IMR-90 (cell line): ENCODE data around the gene BEAN1. TPM values are rescaled to one million over a fixed set of nuclear protein-coding genes. Genes with fewer than 3 reads are reported as not detected.

ENCODE experiments used
- ATAC-seq: fragments of 200-7000 bp; cut with Tn5 transposase; 2 replicates; pipeline ENCODE4 v1.9.1; 2020; ENCODE audit warnings: low read depth, mild to moderate bottlenecking, moderate library complexity
- BruUV-seq: library from RNA; stranded (reverse); fragments of 400-500 nt; replicated peaks from 2 replicates; lab custom pipeline; 2021; lab: Mats Ljungman, UMichigan
- CTCF ChIA-PET: fragments of 300-600 bp; formaldehyde crosslinking; extraction: SDS; loops from one replicate; lab custom pipeline; 2021; ENCODE audit warnings: antibody characterized with exemption; lab: Yijun Ruan, JAX
- POLR2A ChIA-PET: fragments of 300-600 bp; sonication (Branson Sonifier 250); formaldehyde crosslinking; loops from one replicate; lab custom pipeline; 2022; ENCODE audit warnings: antibody characterized with exemption; ENCODE audit not compliant: unreplicated experiment; lab: Charles Lee
- DNase-seq: peaks from one replicate; pipeline ENCODE4 v3.0.0; 2013
- H2AFZ ChIP-seq: replicated peaks from 2 replicates; pipeline ENCODE3; 2013; ENCODE audit warnings: low read length, mild to moderate bottlenecking; ENCODE audit not compliant: poor library complexity
- H2AK5ac ChIP-seq: 2 replicates; pipeline ENCODE4 v1.6.1; 2013; ENCODE audit warnings: low read depth, low read length, inconsistent platforms
- H2AK9ac ChIP-seq: replicated peaks from 2 replicates; pipeline ENCODE3; 2013; ENCODE audit warnings: mild to moderate bottlenecking, low read depth, low read length, moderate library complexity; ENCODE audit not compliant: poor library complexity
- H2BK120ac ChIP-seq: 2 replicates; pipeline ENCODE4 v1.6.1; 2013; ENCODE audit warnings: low read depth, low read length, inconsistent platforms
- H2BK15ac ChIP-seq: 3 replicates; pipeline ENCODE4 v1.6.1; 2013; ENCODE audit warnings: low read depth, low read length, inconsistent platforms
- H2BK20ac ChIP-seq: 2 replicates; pipeline ENCODE4 v1.6.1; 2013; ENCODE audit warnings: low read depth, mild to moderate bottlenecking, inconsistent platforms, low read length, moderate library complexity
- H2BK5ac ChIP-seq: 2 replicates; pipeline ENCODE4 v1.6.1; 2013; ENCODE audit warnings: mild to moderate bottlenecking, low read depth, low read length, inconsistent platforms; ENCODE audit not compliant: poor library complexity, severe bottlenecking
- H3K14ac ChIP-seq: replicated peaks from 2 replicates; pipeline ENCODE4 v1.6.1; 2013; ENCODE audit warnings: low read depth, low read length, inconsistent platforms
- H3K18ac ChIP-seq: 2 replicates; pipeline ENCODE4 v1.6.1; 2013; ENCODE audit warnings: low read depth, low read length, control low read depth
- H3K23ac ChIP-seq: 2 replicates; pipeline ENCODE4 v1.6.1; 2013; ENCODE audit warnings: low read depth, low read length, inconsistent platforms
- H3K27ac ChIP-seq: 2 replicates; pipeline ENCODE4 v1.5.1; 2013; ENCODE audit warnings: mild to moderate bottlenecking, control low read depth, low read length; ENCODE audit not compliant: insufficient read depth
- H3K27me3 ChIP-seq: 2 replicates; pipeline ENCODE4 v1.6.1; 2013; ENCODE audit warnings: low read length; ENCODE audit not compliant: control insufficient read depth, insufficient read depth
- H3K36me3 ChIP-seq: 2 replicates; pipeline ENCODE4 v1.6.1; 2013; ENCODE audit warnings: low read length, mixed read lengths; ENCODE audit not compliant: control insufficient read depth, insufficient read depth
- H3K4ac ChIP-seq: 2 replicates; pipeline ENCODE4 v1.6.1; 2013; ENCODE audit warnings: low read depth, low read length, inconsistent platforms
- H3K4me1 ChIP-seq: 2 replicates; pipeline ENCODE4 v1.6.1; 2013; ENCODE audit warnings: low read length, mixed read lengths; ENCODE audit not compliant: control insufficient read depth, insufficient read depth
- H3K4me2 ChIP-seq: 2 replicates; pipeline ENCODE4 v1.6.1; 2013; ENCODE audit warnings: low read depth, mild to moderate bottlenecking, control low read depth, low read length, moderate library complexity
- H3K4me3 ChIP-seq: 2 replicates; pipeline ENCODE4 v1.5.1; 2013; ENCODE audit warnings: low read depth, mild to moderate bottlenecking, control low read depth, low read length, moderate library complexity; ENCODE audit not compliant: insufficient read depth
- H3K56ac ChIP-seq: 2 replicates; pipeline ENCODE4 v1.6.1; 2013; ENCODE audit warnings: low read length, inconsistent platforms; ENCODE audit not compliant: insufficient read depth; ENCODE audit errors: extremely low read depth
- H3K79me1 ChIP-seq, 2 experiments: 2 replicates each; pipeline ENCODE4 v1.6.1; 2013; ENCODE audit warnings: low read length in 2 of 2, inconsistent platforms in 1 of 2, low read depth in 1 of 2
- H3K9ac ChIP-seq: 2 replicates; pipeline ENCODE4 v1.6.1; 2013; ENCODE audit warnings: low read depth, low read length, control low read depth
- H3K9me1 ChIP-seq: 2 replicates; pipeline ENCODE4 v1.6.1; 2013; ENCODE audit warnings: low read length, inconsistent platforms; ENCODE audit not compliant: insufficient read depth
- H3K9me3 ChIP-seq: 2 replicates; pipeline ENCODE4 v1.6.1; 2013; ENCODE audit warnings: low read length; ENCODE audit not compliant: control insufficient read depth, insufficient read depth
- H4K20me1 ChIP-seq: 2 replicates; pipeline ENCODE4 v1.6.1; 2013; ENCODE audit warnings: low read length, inconsistent platforms; ENCODE audit not compliant: insufficient read depth
- H4K5ac ChIP-seq: 2 replicates; pipeline ENCODE4 v1.6.1; 2013; ENCODE audit warnings: mild to moderate bottlenecking, low read depth, low read length, control low read depth
- H4K8ac ChIP-seq, 2 experiments: 2 replicates each; pipeline ENCODE4 v1.6.1; 2013; ENCODE audit warnings: low read depth in 2 of 2, low read length in 2 of 2, control low read depth in 1 of 2, inconsistent platforms in 1 of 2
- H4K91ac ChIP-seq: 2 replicates; pipeline ENCODE4 v1.6.1; 2013; ENCODE audit warnings: low read depth, low read length, inconsistent platforms; ENCODE audit not compliant: insufficient read depth
- BHLHE40 ChIP-seq: fragments of 150-350 bp; IDR thresholded peaks from 2 replicates; pipeline ENCODE4 v1.6.1; 2016; ENCODE audit warnings: mild to moderate bottlenecking, low read depth, low read length
- CEBPB ChIP-seq: IDR thresholded peaks from 2 replicates; pipeline ENCODE4 v1.6.1; 2012; ENCODE audit warnings: low read depth, low read length, improper control_type of control experiment
- CHD1 ChIP-seq: IDR thresholded peaks from 2 replicates; pipeline ENCODE4 v1.6.1; 2012; ENCODE audit warnings: low read depth, low read length, improper control_type of control experiment
- FOS ChIP-seq: fragments of 150-350 bp; IDR thresholded peaks from 2 replicates; pipeline ENCODE4 v1.6.1; 2016; ENCODE audit warnings: low read depth, low read length
- MAFK ChIP-seq: IDR thresholded peaks from 2 replicates; pipeline ENCODE4 v1.6.1; 2012; ENCODE audit warnings: low read depth, low read length, improper control_type of control experiment
- MAZ ChIP-seq: IDR thresholded peaks from 2 replicates; pipeline ENCODE4 v1.6.1; 2012; ENCODE audit warnings: low read depth, mild to moderate bottlenecking, low read length, improper control_type of control experiment, moderate library complexity, borderline replicate concordance
- MXI1 ChIP-seq: IDR thresholded peaks from 2 replicates; pipeline ENCODE4 v1.6.1; 2012; ENCODE audit warnings: low read depth, mild to moderate bottlenecking, low read length, moderate library complexity, borderline replicate concordance
- NFE2L2 ChIP-seq: fragments of 150-350 bp; IDR thresholded peaks from 2 replicates; pipeline ENCODE4 v1.6.1; 2016; ENCODE audit warnings: low read depth, mild to moderate bottlenecking, low read length
- POLR2A ChIP-seq: IDR thresholded peaks from 2 replicates; pipeline ENCODE4 v1.6.1; 2012; ENCODE audit warnings: mild to moderate bottlenecking, low read depth, low read length
- RAD21 ChIP-seq: IDR thresholded peaks from 2 replicates; pipeline ENCODE4 v1.6.1; 2012; ENCODE audit warnings: low read length, improper control_type of control experiment
- RCOR1 ChIP-seq: IDR thresholded peaks from 2 replicates; pipeline ENCODE4 v1.6.1; 2012; ENCODE audit warnings: mild to moderate bottlenecking, low read length, improper control_type of control experiment; ENCODE audit not compliant: insufficient replicate concordance
- RFX5 ChIP-seq: IDR thresholded peaks from 2 replicates; pipeline ENCODE4 v1.8.0; 2012; ENCODE audit warnings: low read depth, mild to moderate bottlenecking, low read length, moderate library complexity
- SMC3 ChIP-seq: fragments of 150-350 bp; IDR thresholded peaks from 2 replicates; pipeline ENCODE4 v1.6.1; 2016; ENCODE audit warnings: low read depth, mild to moderate bottlenecking, antibody characterized with exemption, low read length, moderate library complexity
- WGBS, 2 experiments: methylation state at CpG; one replicate each; pipeline versions ENCODE4 v1.1.5 to v1.1.7; 2013; ENCODE audit warnings: missing lambda C conversion rate in 2 of 2; ENCODE audit not compliant: insufficient read length in 1 of 2; ENCODE audit errors: extremely low coverage in 2 of 2; 5-methylcytosine and 5-hydroxymethylcytosine counted together
- dilution Hi-C: fragments of 300-500 bp; cut with HindIII; formaldehyde crosslinking; loops from one replicate; pipeline ENCODE4 v1.14.3; 2018; ENCODE audit warnings: low sequenced_read_pairs; ENCODE audit not compliant: unreplicated experiment
- in situ Hi-C: fragments of 300-500 bp; cut with MboI; formaldehyde crosslinking; loops from 3 replicates; pipeline ENCODE4 v1.14.3; 2019; ENCODE audit warnings: low sequenced_read_pairs, inconsistent platforms, mixed read lengths
- intact Hi-C: fragments of 100-400 bp; cut with micrococcal nuclease; formaldehyde crosslinking; loops from 2 replicates; pipeline ENCODE4 v1.10.0; 2022
- polyA plus RNA-seq, 3 experiments: library from polyadenylated mRNA; depleted of rRNA; stranded (reverse); fragments of >200 nt; gene quantifications; 2 replicates each; pipeline ENCODE4 v1.2.3, GENCODE V29; 2012; ENCODE audit warnings: low replicate concordance in 1 of 3
- total RNA-seq: library from RNA; depleted of rRNA; stranded (reverse); fragments of >200 nt; gene quantifications from 2 replicates; pipeline ENCODE4 v1.2.3, GENCODE V29; 2012
- TF ChIP-seq, protein P1 (sequence below): conservative IDR thresholded peaks from 2 replicates; pipeline ENCODE4 v1.5.1; 2012; ENCODE audit warnings: mild to moderate bottlenecking, low read depth, low read length, improper control_type of control experiment
- TF ChIP-seq, protein P2 (sequence below): fragments of 150-350 bp; IDR thresholded peaks from 2 replicates; pipeline ENCODE4 v1.6.1; 2016; ENCODE audit warnings: low read depth, mild to moderate bottlenecking, low read length, moderate library complexity, borderline replicate concordance
- TF ChIP-seq, protein P3 (sequence below): fragments of 150-350 bp; IDR thresholded peaks from 2 replicates; pipeline ENCODE4 v1.6.1; 2017; ENCODE audit warnings: mild to moderate bottlenecking, antibody characterized with exemption, low read length, low read depth

BEAN1 gene
- total and polyA plus RNA-seq, 2 of the 4 experiments (the other 2 are of a cell fraction): not detected

DNA sequence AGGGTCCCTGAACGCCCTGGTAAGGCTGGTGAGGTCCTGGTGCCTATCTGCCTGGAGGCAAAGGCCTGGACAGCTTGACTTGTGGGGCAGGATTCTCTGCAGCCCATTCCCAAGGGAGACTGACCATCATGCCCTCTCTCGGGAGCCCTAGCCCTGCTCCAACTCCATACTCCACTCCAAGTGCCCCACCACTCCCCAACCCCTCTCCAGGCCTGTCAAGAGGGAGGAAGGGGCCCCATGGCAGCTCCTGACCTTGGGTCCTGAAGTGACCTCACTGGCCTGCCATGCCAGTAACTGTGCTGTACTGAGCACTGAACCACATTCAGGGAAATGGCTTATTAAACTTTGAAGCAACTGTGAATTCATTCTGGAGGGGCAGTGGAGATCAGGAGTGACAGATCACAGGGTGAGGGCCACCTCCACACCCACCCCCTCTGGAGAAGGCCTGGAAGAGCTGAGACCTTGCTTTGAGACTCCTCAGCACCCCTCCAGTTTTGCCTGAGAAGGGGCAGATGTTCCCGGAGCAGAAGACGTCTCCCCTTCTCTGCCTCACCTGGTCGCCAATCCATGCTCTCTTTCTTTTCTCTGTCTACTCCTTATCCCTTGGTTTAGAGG is 23.5 kb upstream of the BEAN1 start:
- H3K14ac ChIP-seq: no peak overlapping the region
- no peak overlapping the region for H2BK120ac ChIP-seq
- H2BK5ac ChIP-seq: no peak overlapping the region
- H2AK9ac ChIP-seq: no peak overlapping the region
- no peak overlapping the region for H3K4me2 ChIP-seq
- TF ChIP-seq RFX5 (no peak), BHLHE40 (no peak), MAFK (no peak), MXI1 (no peak), RCOR1 (no peak), CHD1 (no peak), RAD21 (no peak), POLR2A (no peak), CEBPB (no peak), MAZ (no peak), SMC3 (no peak), NFE2L2 (no peak), FOS (no peak)
- TF ChIP-seq, protein P1, sequence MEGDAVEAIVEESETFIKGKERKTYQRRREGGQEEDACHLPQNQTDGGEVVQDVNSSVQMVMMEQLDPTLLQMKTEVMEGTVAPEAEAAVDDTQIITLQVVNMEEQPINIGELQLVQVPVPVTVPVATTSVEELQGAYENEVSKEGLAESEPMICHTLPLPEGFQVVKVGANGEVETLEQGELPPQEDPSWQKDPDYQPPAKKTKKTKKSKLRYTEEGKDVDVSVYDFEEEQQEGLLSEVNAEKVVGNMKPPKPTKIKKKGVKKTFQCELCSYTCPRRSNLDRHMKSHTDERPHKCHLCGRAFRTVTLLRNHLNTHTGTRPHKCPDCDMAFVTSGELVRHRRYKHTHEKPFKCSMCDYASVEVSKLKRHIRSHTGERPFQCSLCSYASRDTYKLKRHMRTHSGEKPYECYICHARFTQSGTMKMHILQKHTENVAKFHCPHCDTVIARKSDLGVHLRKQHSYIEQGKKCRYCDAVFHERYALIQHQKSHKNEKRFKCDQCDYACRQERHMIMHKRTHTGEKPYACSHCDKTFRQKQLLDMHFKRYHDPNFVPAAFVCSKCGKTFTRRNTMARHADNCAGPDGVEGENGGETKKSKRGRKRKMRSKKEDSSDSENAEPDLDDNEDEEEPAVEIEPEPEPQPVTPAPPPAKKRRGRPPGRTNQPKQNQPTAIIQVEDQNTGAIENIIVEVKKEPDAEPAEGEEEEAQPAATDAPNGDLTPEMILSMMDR: no peak
- TF ChIP-seq, protein P2, sequence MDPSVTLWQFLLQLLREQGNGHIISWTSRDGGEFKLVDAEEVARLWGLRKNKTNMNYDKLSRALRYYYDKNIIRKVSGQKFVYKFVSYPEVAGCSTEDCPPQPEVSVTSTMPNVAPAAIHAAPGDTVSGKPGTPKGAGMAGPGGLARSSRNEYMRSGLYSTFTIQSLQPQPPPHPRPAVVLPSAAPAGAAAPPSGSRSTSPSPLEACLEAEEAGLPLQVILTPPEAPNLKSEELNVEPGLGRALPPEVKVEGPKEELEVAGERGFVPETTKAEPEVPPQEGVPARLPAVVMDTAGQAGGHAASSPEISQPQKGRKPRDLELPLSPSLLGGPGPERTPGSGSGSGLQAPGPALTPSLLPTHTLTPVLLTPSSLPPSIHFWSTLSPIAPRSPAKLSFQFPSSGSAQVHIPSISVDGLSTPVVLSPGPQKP: no peak
- TF ChIP-seq, protein P3, sequence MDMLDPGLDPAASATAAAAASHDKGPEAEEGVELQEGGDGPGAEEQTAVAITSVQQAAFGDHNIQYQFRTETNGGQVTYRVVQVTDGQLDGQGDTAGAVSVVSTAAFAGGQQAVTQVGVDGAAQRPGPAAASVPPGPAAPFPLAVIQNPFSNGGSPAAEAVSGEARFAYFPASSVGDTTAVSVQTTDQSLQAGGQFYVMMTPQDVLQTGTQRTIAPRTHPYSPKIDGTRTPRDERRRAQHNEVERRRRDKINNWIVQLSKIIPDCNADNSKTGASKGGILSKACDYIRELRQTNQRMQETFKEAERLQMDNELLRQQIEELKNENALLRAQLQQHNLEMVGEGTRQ: no peak
- no peak overlapping the region for H2AK5ac ChIP-seq
- no peak overlapping the region for H3K4me3 ChIP-seq
- H3K4me1 ChIP-seq: peaks cover 5% of the 10 kb centered on the region
- peaks cover 30% of the 10 kb centered on the region for H3K27me3 ChIP-seq
- CTCF ChIA-PET: no interaction called here
- peaks cover 2% of the 10 kb centered on the region; the same call in 1 of the 2 replicates for H3K9me3 ChIP-seq
- WGBS, 2 experiments: no CpG with 5 or more reads among the region's 5 CpGs
- no peak overlapping the region for H4K8ac ChIP-seq
- H2BK20ac ChIP-seq: no peak overlapping the region
- no peak overlapping the region for H2BK15ac ChIP-seq
- no peaks in the 10 kb centered on the region for H4K20me1 ChIP-seq
- DNase-seq (no peak), ATAC-seq (no peak)
- POLR2A ChIA-PET: no interaction called here
- H2AFZ ChIP-seq: no peak overlapping the region
- BruUV-seq: no TSS peak
- in situ Hi-C loops (loop anchor here (10.0 kb wide), 1 partner anchor 461 kb away; no protein-coding TSS in a partner anchor), intact Hi-C loops (loop anchor here (2.0 to 10.0 kb wide), 2 partner anchors 341 to 465 kb away; no protein-coding TSS in a partner anchor), dilution Hi-C loops (no loop called here)
- H3K9me1 ChIP-seq: peaks cover 2% of the 10 kb centered on the region; the same call in 1 of the 2 replicates
- H3K23ac ChIP-seq: no peak overlapping the region
- H3K18ac ChIP-seq: no peak overlapping the region
- no peaks in the 10 kb centered on the region for H3K36me3 ChIP-seq
- no peak overlapping the region for H3K27ac ChIP-seq
- H3K9ac ChIP-seq: no peak overlapping the region
- no peak overlapping the region for H3K4ac ChIP-seq
- H4K5ac ChIP-seq: no peak overlapping the region
- no peaks in the 10 kb centered on the region for H3K79me1 ChIP-seq
- no peak overlapping the region for H4K91ac ChIP-seq
- no peak overlapping the region for H3K56ac ChIP-seq
